ENCODE data around the gene FAM135A. TPM values are rescaled to one million over a fixed set of nuclear protein-coding genes. Genes with fewer than 3 reads are reported as not detected.

FAM135A gene
- total RNA-seq, 1 experiment from 2014 or later = 31.0 TPM

GRCh38 chr6:70510600-70510999 is 97.3 kb downstream of the FAM135A start:
- H2BK15ac ChIP-seq (ENCODE audit: low read depth, low read length) = no peak overlapping the region
- H4K20me1 ChIP-seq (ENCODE audit: control insufficient read depth, insufficient read depth, insufficient read length) = no peaks in the 10 kb centered on the region
- DNase-seq = no peak
- Mint-ChIP-seq H3K9me3 (no peaks in the 10 kb centered on the region), H3K27ac (no peak overlapping the region), H3K4me3 (no peak overlapping the region), H3K27me3 (ENCODE audit: low read depth) (no peaks in the 10 kb centered on the region), H3K4me1 (peaks cover 0 to 6% of the 10 kb centered on the region in 2 experiments; a peak in 2 of 4 replicates), H3K36me3 (ENCODE audit: insufficient read depth in 1 of 3, low read depth in 3 of 3) (peaks cover 3 to 12% (median 8%) of the 10 kb centered on the region in 3 experiments; a peak in 6 of 7 replicates)
- H3K56ac ChIP-seq (ENCODE audit: insufficient read length, low read depth, low read length) = no peak overlapping the region
- no peaks in the 10 kb centered on the region for H3K27me3 ChIP-seq (ENCODE audit: insufficient read depth, low read length)
- H3K4ac ChIP-seq (ENCODE audit: low read depth, low read length) = no peak overlapping the region
- H3K18ac ChIP-seq (ENCODE audit: insufficient read length, low read depth, low read length) = no peak overlapping the region
- no peak overlapping the region for H2AFZ ChIP-seq (ENCODE audit: low read length)
- H2BK120ac ChIP-seq (ENCODE audit: low read depth, low read length, poor library complexity, severe bottlenecking) = no peak overlapping the region
- no peak overlapping the region for H3K9ac ChIP-seq (ENCODE audit: extremely low read depth, insufficient read length, low read length)
- no peak overlapping the region for H2BK5ac ChIP-seq (ENCODE audit: insufficient read length, low read length)
- no peaks in the 10 kb centered on the region for H3K79me1 ChIP-seq (ENCODE audit: insufficient read depth, low read depth, low read length, poor library complexity, severe bottlenecking)
- H3K4me1 ChIP-seq (ENCODE audit: insufficient read depth, low read length) = no peaks in the 10 kb centered on the region
- no peak overlapping the region for H3K27ac ChIP-seq (ENCODE audit: insufficient read length, low read depth, low read length)
- H3K9me3 ChIP-seq (ENCODE audit: control insufficient read depth, low read depth, low read length) = no peaks in the 10 kb centered on the region
- H4K91ac ChIP-seq (ENCODE audit: insufficient read length, low read depth, low read length) = no peak overlapping the region
- H2AK5ac ChIP-seq (ENCODE audit: insufficient read length, low read length) = no peak overlapping the region
- no peaks in the 10 kb centered on the region for H3K23me2 ChIP-seq (ENCODE audit: insufficient read length, low read depth, low read length, poor library complexity, severe bottlenecking)
- H3K4me2 ChIP-seq (ENCODE audit: insufficient read depth, insufficient read length, low read length) = no peak overlapping the region
- H3K23ac ChIP-seq (ENCODE audit: insufficient read length, low read depth, low read length) = no peak overlapping the region
- no peaks in the 10 kb centered on the region for H3K79me2 ChIP-seq (ENCODE audit: insufficient read depth, low read length)
- no peak overlapping the region for H4K8ac ChIP-seq (replicated peaks; ENCODE audit: insufficient read length, low read depth, low read length)
- no peak overlapping the region for H3K14ac ChIP-seq (ENCODE audit: insufficient read depth, low read length)
- H2BK20ac ChIP-seq (ENCODE audit: low read depth, low read length, poor library complexity, severe bottlenecking) = no peak overlapping the region
- no peak overlapping the region for H4K5ac ChIP-seq (ENCODE audit: insufficient read length, low read depth, low read length)
- TF ChIP-seq, protein P1, sequence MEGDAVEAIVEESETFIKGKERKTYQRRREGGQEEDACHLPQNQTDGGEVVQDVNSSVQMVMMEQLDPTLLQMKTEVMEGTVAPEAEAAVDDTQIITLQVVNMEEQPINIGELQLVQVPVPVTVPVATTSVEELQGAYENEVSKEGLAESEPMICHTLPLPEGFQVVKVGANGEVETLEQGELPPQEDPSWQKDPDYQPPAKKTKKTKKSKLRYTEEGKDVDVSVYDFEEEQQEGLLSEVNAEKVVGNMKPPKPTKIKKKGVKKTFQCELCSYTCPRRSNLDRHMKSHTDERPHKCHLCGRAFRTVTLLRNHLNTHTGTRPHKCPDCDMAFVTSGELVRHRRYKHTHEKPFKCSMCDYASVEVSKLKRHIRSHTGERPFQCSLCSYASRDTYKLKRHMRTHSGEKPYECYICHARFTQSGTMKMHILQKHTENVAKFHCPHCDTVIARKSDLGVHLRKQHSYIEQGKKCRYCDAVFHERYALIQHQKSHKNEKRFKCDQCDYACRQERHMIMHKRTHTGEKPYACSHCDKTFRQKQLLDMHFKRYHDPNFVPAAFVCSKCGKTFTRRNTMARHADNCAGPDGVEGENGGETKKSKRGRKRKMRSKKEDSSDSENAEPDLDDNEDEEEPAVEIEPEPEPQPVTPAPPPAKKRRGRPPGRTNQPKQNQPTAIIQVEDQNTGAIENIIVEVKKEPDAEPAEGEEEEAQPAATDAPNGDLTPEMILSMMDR (conservative IDR thresholded peaks at IDR 0.05) = no peak
- no peak overlapping the region for H2BK12ac ChIP-seq (ENCODE audit: insufficient read length, low read depth, low read length)
- H3T11ph ChIP-seq (ENCODE audit: low read length) = no peak overlapping the region
